Measurements from ENCODE around the gene PSMB7.

Gene PSMB7

GRCh38 chr9:124342776-124343485 is 72.3 kb downstream of the PSMB7 start:
- no peak for DNase-seq

- DNase-seq: no peak
Observed at GRCh38 chr9:124342402-124342775, 72.9 kb downstream of the PSMB7 start.

- no peak for DNase-seq
Observed at GRCh38 chr9:124341455-124342170, 73.6 kb downstream of the PSMB7 start.

GRCh38 chr9:124340219-124341069 is 74.8 kb downstream of the PSMB7 start:
- no peak for DNase-seq

GRCh38 chr9:124339603-124340146 is 75.6 kb downstream of the PSMB7 start:
- DNase-seq: no peak

- DNase-seq: no peak
Observed at GRCh38 chr9:124337562-124337961, 77.7 kb downstream of the PSMB7 start.

GRCh38 chr9:124335320-124335707 is 79.9 kb downstream of the PSMB7 start:
- DNase-seq: no peak

- no peak for DNase-seq
Observed at GRCh38 chr9:124334568-124335319, 80.5 kb downstream of the PSMB7 start.

GRCh38 chr9:124333203-124333579 is 82.1 kb downstream of the PSMB7 start:
- no peak for DNase-seq

- no peak for DNase-seq
Observed at GRCh38 chr9:124332361-124333202, 82.7 kb downstream of the PSMB7 start.

- no peak for DNase-seq
Observed at GRCh38 chr9:124331580-124331979, 83.7 kb downstream of the PSMB7 start.

GRCh38 chr9:124330011-124330697 is 85.1 kb downstream of the PSMB7 start:
- no peak for DNase-seq

GRCh38 chr9:124329206-124329792 is 85.9 kb downstream of the PSMB7 start:
- DNase-seq: no peak

- DNase-seq: no peak
Observed at GRCh38 chr9:124328285-124328684, 87.0 kb downstream of the PSMB7 start.

GRCh38 chr9:124327491-124327890 is 87.8 kb downstream of the PSMB7 start:
- DNase-seq: no peak

GRCh38 chr9:124326378-124326777 is 88.9 kb downstream of the PSMB7 start:
- DNase-seq: no peak

- DNase-seq: no peak
Observed at GRCh38 chr9:124325816-124326215, 89.4 kb downstream of the PSMB7 start.

- DNase-seq: no peak
Observed at GRCh38 chr9:124323904-124324303, 91.3 kb downstream of the PSMB7 start.

GRCh38 chr9:124322618-124323432 is 92.4 kb downstream of the PSMB7 start:
- DNase-seq: no peak

- no peak for DNase-seq
Observed at GRCh38 chr9:124321935-124322334, 93.3 kb downstream of the PSMB7 start.
